Spleen (tissue), 7 donors: Measurements from ENCODE around the gene RRH.

Experiments used
- CTCF ChIP-seq, 11 experiments: fragments of 200-600 bp in 7 of 11; fragments of 450-650 bp in 4 of 11; sonication (generic) in 4 of 11; IDR thresholded peaks in 8 of 11; conservative IDR thresholded peaks in 3 of 11; 1 replicate in 7 of 11; 2 replicates in 4 of 11; pipeline versions ENCODE4 v1.4.0 to v1.8.0; 2016 to 2021; ENCODE audit warnings: antibody characterized with exemption in 11 of 11, inconsistent platforms in 4 of 11, mild to moderate bottlenecking in 1 of 11
- POLR2A ChIP-seq, 3 donors: fragments of 450-650 bp; IDR thresholded peaks; one replicate each; pipeline ENCODE4 v1.5.1; 2017; ENCODE audit warnings: antibody characterized with exemption in 3 of 3, mild to moderate bottlenecking in 1 of 3
- POLR2AphosphoS5 ChIP-seq, 3 donors: sonication (generic); formaldehyde crosslinking; IDR thresholded peaks; one replicate each; pipeline ENCODE4 v1.5.1; 2017; ENCODE audit warnings: antibody characterized with exemption in 3 of 3
- donor health status: DM: no; HTN: no; CAD: no; lungs with moderate emphysema.
- donor health status: DM: no; HTN: no; CAD: no.
- donor health status: DM: no; HTN: no; CAD: no.

GRCh38 chr4:109886303-109886702, 58.5 kb downstream of the RRH start:
- TF ChIP-seq CTCF (IDR thresholded peaks at IDR 0.05 in 8 of 11, conservative IDR thresholded peaks at IDR 0.05 in 3 of 11), result no peak
- TF ChIP-seq POLR2A (IDR thresholded peaks at IDR 0.05), result no peak
- TF ChIP-seq POLR2AphosphoS5 (IDR thresholded peaks at IDR 0.05), result no peak
